Measurements from ENCODE around the gene PGAM2.

Gene PGAM2

DNA sequence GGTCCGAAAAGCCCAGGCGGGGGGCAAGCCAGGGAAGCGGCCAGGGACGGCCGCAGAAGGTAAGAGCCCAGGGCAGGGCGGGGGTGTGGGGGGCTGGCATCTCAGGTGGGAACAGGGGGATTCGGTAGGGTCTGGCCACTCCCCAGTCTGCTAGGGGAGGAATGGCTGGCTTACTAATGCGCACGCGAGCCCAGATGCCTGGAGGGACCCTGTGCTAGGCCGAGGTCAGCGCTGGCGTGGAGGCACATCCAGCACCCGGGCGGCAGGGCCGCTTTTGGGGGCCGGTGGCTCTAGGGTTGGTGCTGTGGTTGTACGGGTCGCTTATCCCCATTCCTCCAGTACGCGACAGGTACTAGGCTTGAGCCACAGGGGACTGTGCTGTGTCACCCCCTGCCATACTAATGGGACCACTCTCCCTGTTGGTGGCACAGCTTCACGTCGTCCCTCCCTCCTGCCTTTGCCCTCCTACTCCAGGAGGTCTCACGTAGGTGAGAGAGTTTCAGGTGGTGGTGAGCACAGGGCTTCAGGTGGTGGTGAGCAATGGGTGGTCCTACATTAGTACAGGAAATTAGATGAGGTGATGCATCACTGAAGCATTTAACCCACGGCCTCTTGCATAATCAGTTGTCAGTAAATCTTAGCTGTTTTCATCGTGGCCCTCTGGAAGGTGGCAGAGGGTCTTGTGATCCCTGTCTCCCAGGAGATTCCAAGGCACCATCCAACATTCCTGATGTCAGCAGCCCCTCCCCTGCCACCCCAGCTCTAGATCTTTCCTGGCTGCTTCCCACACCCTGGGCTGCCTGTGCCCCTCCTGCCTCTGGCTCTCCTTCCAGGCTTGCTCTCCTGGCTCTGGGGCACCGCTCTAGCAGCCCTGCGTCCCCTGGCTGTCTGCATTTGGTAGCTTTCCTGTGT is 39.7 kb upstream of the PGAM2 start:
- H3K36me3 ChIP-seq: peaks cover 8 to 44% (median 40%) of the 10 kb centered on the region in 11 experiments; a peak in 21 of 22 replicates
- H3K4me3 ChIP-seq: peak overlapping the region; percentile 48 to 84 (median 72)
- no peaks in the 10 kb centered on the region; a peak in 1 of 22 replicates for H3K27me3 ChIP-seq
- H4K20me1 ChIP-seq: peaks cover 0 to 56% (median 52%) of the 10 kb centered on the region in 11 experiments; a peak in 18 of 22 replicates
- H3K4me2 ChIP-seq: peak overlapping the region; percentile 82 to 98 (median 92)
- H3K4me1 ChIP-seq: peaks cover 55 to 80% (median 70%) of the 10 kb centered on the region in 10 experiments
- no peaks in the 10 kb centered on the region for H3K9me3 ChIP-seq (replicated peaks in 1 of 11)
- peak overlapping the region; percentile 75 to 89 (median 83) for H3K9ac ChIP-seq
- H3K27ac ChIP-seq: peak overlapping the region; percentile 38 to 97 (median 83); a peak in 20 of 22 replicates
- TF ChIP-seq Cebpa-rat (IDR thresholded peaks at IDR 0.05): peak in 4 of 11 experiments; percentile 19 to 61 (median 35); a peak in 3 of 22 replicates

DNA sequence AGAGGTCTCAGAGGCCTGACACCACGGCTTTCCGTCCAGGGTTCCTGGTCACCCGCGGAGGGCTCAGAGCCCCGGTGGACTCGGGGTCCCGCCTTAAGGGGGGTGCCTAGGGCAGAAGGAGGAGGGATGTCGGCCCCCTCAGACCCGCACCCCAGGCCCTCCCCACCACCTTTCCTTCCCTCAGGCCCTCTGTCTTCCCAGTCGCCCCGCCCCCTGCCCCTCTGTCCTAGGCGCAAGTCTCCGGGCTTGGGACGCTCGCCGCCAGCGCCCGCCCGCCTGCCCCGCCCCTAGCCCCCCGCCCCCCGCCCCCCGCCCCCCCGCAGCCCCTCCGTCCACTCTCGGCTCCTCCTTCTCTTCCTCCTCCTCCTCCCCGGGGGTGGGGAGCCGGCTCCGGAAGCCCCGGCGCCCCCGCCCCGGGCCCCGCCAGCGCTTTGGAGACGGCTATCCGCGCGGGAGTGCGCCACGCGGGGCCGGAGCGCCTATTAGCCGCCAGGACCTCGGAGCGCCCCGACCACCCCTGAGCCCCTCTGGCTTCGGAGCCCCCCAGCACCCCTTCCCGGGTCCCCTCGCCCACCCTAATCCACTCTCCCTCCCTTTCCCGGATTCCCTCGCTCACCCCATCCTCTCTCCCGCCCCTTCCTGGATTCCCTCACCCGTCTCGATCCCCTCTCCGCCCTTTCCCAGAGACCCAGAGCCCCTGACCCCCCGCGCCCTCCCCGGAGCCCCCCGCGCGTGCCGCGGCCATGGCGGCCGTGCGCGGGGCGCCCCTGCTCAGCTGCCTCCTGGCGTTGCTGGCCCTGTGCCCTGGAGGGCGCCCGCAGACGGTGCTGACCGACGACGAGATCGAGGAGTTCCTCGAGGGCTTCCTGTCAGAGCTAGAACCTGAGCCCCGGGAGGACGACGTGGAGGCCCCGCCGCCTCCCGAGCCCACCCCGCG is 38.8 kb upstream of the PGAM2 start, which contains the start of gene AEBP1:
TSS of gene AEBP1 (plus strand) at position 423 of the 937 bp plus-strand sequence. CDS start at position 744, 321 bp downstream.
- H3K9me3 ChIP-seq (replicated peaks in 1 of 11): no peaks in the 10 kb centered on the region
- peaks cover 4 to 35% (median 31%) of the 10 kb centered on the region in 11 experiments; a peak in 19 of 22 replicates for H3K36me3 ChIP-seq
- TF ChIP-seq Cebpa-rat (IDR thresholded peaks at IDR 0.05): no peak
- H3K4me3 ChIP-seq: peak within 1 kb of the TSS; percentile 48 to 84 (median 72)
- H3K4me2 ChIP-seq: peak within 1 kb of the TSS; percentile 82 to 98 (median 94)
- no peaks in the 10 kb centered on the region; a peak in 1 of 22 replicates for H3K27me3 ChIP-seq
- H3K9ac ChIP-seq: peak within 1 kb of the TSS; percentile 75 to 89 (median 83)
- peaks cover 0 to 47% (median 43%) of the 10 kb centered on the region in 11 experiments; a peak in 18 of 22 replicates for H4K20me1 ChIP-seq
- peak within 1 kb of the TSS; percentile 38 to 97 (median 89); a peak in 20 of 22 replicates for H3K27ac ChIP-seq
- H3K4me1 ChIP-seq: peaks cover 65 to 89% (median 79%) of the 10 kb centered on the region in 10 experiments

DNA sequence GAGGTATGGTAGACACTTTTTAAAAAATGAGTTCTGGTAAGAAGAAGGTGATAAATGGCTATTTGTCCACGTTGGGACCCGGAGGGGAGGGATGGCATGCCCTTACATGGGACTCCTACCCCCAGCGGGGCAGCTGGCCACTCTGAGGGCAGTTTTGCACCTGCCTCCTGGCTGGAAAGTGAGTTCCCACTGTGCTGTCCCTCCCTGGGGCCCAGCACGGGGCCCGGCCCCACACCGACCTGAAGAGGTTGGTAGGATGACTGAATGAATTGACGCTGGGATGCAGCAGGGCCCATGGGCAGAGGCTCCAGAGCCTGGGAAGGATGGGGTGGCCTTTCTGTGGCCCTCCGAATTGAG is 38.2 kb upstream of the PGAM2 start:
- Histone ChIP-seq H4K20me1 (peaks cover 0 to 40% (median 38%) of the 10 kb centered on the region in 11 experiments; a peak in 18 of 22 replicates), H3K27me3 (no peaks in the 10 kb centered on the region; a peak in 1 of 22 replicates), H3K4me1 (peaks cover 67 to 91% (median 83%) of the 10 kb centered on the region in 10 experiments), H3K4me3 (peak overlapping the region in 9 of 10 experiments; percentile 27 to 84 (median 73); a peak in 16 of 20 replicates), H3K9ac (peak overlapping the region in 10 of 11 experiments; percentile 32 to 89 (median 82); a peak in 18 of 22 replicates), H3K9me3 (replicated peaks in 1 of 11) (no peaks in the 10 kb centered on the region), H3K4me2 (peak overlapping the region; percentile 81 to 97 (median 91)), H3K27ac (peak overlapping the region in 9 of 11 experiments; percentile 25 to 97 (median 91); a peak in 17 of 22 replicates), H3K36me3 (peaks cover 4 to 28% (median 26%) of the 10 kb centered on the region in 11 experiments; a peak in 19 of 22 replicates)
- no peak for TF ChIP-seq Cebpa-rat (IDR thresholded peaks at IDR 0.05)

DNA sequence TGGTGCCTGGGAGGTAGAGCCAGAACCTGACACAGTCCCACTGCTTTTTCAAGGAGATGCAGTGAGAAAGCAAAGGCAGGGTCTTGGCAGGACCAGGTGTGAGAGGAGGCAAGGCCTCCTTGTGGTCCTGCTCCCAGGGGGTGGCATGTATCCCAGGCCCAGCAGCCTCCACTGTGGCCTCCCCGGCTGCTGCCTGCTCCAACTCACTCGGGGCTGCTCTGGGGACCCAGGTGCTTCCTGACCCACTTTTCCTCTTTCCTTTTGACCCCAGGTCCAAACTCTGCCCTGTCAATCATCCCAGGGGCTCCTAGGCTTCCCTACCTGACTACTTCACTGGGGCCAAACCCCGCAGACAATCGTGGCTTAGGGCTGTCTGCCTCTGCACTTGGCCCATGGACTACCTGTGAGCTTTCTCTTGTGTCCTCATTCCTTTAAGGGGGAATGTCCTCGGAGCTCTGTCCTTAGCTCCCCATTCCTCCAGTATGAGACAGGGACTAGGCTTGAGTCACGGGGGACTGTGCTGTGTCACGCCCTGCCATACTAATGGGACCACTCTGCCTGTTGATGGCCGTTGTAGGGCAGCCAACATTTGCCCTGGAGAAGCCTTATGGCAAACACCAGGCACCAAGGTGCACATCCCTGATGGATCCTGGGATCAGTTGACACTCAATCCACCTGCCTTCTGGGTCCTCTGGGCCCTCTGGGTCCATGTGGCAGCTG is 37.6 kb upstream of the PGAM2 start:
- Histone ChIP-seq H3K36me3 (peaks cover 4 to 23% (median 21%) of the 10 kb centered on the region in 11 experiments; a peak in 19 of 22 replicates), H3K9me3 (replicated peaks in 1 of 11) (no peaks in the 10 kb centered on the region), H3K9ac (peak overlapping the region in 8 of 11 experiments; percentile 1 to 89 (median 80); a peak in 12 of 22 replicates), H3K27me3 (no peaks in the 10 kb centered on the region; a peak in 1 of 22 replicates), H3K4me1 (peaks cover 73 to 92% (median 88%) of the 10 kb centered on the region in 10 experiments), H3K4me3 (peak overlapping the region in 5 of 10 experiments; percentile 72 to 84 (median 76); a peak in 9 of 20 replicates), H3K4me2 (peak overlapping the region; percentile 81 to 97 (median 91)), H3K27ac (peak overlapping the region in 8 of 11 experiments; percentile 84 to 97 (median 91); a peak in 14 of 22 replicates), H4K20me1 (peaks cover 0 to 35% (median 32%) of the 10 kb centered on the region in 11 experiments; a peak in 18 of 22 replicates)
- no peak for TF ChIP-seq Cebpa-rat (IDR thresholded peaks at IDR 0.05)

DNA sequence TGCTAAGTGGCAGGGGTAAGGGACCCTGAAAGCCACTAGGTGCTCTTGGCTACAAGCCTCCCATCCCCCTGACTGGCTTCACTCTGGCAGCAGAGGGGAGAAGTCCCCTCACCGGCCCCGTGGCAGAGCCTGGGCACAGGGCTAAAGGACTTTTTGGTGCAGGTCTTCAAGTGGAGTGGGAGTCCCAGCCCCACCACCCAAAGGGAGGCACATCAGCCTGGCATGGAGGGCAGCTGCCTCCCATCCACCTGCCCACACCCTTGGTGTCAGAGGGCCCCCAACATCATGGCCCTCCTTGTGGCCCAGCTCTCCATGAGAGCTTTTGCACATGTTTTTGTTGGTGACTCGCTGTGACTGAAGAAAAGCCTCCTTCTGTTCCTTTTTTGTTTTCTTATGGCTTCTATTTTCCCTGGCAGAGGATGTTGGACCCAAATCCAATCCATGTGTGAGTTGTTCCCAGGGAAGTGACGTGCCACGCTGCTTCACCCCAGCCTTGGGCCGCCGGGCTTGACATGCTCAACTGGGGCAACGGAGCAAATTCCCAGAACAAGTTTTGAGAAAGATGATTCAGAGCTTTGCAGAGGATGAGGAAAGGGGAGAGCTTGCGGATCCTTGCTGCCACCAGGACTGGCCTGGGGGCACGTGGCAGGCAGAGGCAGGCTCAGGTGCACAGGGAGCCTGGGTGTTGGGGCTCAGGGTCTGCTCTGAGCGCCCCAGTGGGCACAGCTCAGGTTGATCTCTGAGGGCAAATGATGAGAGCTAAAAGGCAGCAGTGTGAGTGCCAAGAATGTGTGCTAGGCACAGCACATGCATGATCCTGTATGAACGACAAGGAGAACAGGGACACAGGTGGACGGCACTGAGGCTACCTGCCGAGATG is 36.8 kb upstream of the PGAM2 start:
- peak overlapping the region in 3 of 10 experiments; percentile 3 to 84 (median 76); a peak in 4 of 20 replicates for H3K4me3 ChIP-seq
- H3K9ac ChIP-seq: peak overlapping the region in 9 of 11 experiments; percentile 1 to 89 (median 79); a peak in 12 of 22 replicates
- H3K36me3 ChIP-seq: peaks cover 0 to 15% (median 13%) of the 10 kb centered on the region in 11 experiments; a peak in 18 of 22 replicates
- H3K9me3 ChIP-seq (replicated peaks in 1 of 11): no peaks in the 10 kb centered on the region
- no peaks in the 10 kb centered on the region; a peak in 1 of 22 replicates for H3K27me3 ChIP-seq
- TF ChIP-seq Cebpa-rat (IDR thresholded peaks at IDR 0.05): no peak
- H4K20me1 ChIP-seq: peaks cover 0 to 27% (median 24%) of the 10 kb centered on the region in 11 experiments; a peak in 18 of 22 replicates
- H3K4me1 ChIP-seq: peaks cover 81 to 93% (median 90%) of the 10 kb centered on the region in 10 experiments
- peak overlapping the region; percentile 81 to 97 (median 91) for H3K4me2 ChIP-seq
- H3K27ac ChIP-seq: peak overlapping the region in 9 of 11 experiments; percentile 84 to 97 (median 91); a peak in 18 of 22 replicates

DNA sequence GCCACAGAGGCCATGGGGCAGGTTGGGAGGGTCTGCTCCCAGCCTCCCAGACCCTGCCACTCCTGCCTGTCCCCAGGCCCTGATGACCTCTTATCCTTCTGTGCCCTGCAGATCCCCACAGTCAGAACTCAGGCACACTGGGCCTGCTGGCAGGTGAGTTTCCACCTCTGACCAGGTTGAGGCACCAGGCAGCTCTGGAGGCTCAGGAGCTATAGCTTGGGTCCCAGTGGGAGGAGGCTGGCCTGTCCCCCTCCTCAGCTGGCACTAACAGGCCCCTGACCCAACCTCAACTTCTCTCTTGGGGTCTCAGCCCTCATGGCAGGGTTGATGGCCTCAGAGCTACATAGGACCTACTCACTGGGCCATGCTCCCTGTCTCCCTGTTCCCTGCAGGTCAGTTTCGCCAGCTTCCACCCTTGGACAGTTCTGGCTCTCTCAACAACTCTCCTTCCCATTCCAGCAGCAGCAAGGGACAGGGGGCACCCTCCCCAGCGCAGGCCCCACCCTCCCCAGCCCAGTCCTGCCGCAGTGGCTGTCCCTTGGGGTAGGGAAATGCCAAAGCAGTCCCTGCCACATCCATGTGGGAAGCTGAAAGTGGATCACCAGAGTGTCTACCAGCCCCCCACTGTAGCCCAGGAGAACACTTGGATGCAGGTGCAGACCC is 36.1 kb upstream of the PGAM2 start:
- TF ChIP-seq Cebpa-rat (IDR thresholded peaks at IDR 0.05): no peak
- H3K27ac ChIP-seq: peak overlapping the region; percentile 77 to 97 (median 89)
- H3K9ac ChIP-seq: peak overlapping the region; percentile 53 to 89 (median 73); a peak in 21 of 22 replicates
- H3K36me3 ChIP-seq: peaks cover 0 to 7% (median 5%) of the 10 kb centered on the region in 11 experiments; a peak in 11 of 22 replicates
- H3K4me2 ChIP-seq: peak overlapping the region; percentile 81 to 97 (median 91)
- H3K4me1 ChIP-seq: peaks cover 86 to 93% (median 90%) of the 10 kb centered on the region in 10 experiments
- no peaks in the 10 kb centered on the region for H3K9me3 ChIP-seq (replicated peaks in 1 of 11)
- peaks cover 0 to 19% (median 16%) of the 10 kb centered on the region in 11 experiments; a peak in 18 of 22 replicates for H4K20me1 ChIP-seq
- peak overlapping the region in 5 of 10 experiments; percentile 3 to 50 (median 17); a peak in 5 of 20 replicates for H3K4me3 ChIP-seq
- no peaks in the 10 kb centered on the region; a peak in 1 of 22 replicates for H3K27me3 ChIP-seq
